CD4-positive, alpha-beta T cell treated with Interleukin-2 at 100 ng/mL for 4 hours (primary cell): Measurements from ENCODE around the gene CACNG4.
"Not testable (repeated sequence)": the region's sequence is repeated elsewhere in the genome, so short reads cannot be mapped to it uniquely, and the experiment has no call there.

Experiments
- DNase-seq: peaks from one replicate; pipeline ENCODE4 v3.0.0-alpha.2; 2020; ENCODE audit warnings: low spot score

Gene CACNG4

DNA sequence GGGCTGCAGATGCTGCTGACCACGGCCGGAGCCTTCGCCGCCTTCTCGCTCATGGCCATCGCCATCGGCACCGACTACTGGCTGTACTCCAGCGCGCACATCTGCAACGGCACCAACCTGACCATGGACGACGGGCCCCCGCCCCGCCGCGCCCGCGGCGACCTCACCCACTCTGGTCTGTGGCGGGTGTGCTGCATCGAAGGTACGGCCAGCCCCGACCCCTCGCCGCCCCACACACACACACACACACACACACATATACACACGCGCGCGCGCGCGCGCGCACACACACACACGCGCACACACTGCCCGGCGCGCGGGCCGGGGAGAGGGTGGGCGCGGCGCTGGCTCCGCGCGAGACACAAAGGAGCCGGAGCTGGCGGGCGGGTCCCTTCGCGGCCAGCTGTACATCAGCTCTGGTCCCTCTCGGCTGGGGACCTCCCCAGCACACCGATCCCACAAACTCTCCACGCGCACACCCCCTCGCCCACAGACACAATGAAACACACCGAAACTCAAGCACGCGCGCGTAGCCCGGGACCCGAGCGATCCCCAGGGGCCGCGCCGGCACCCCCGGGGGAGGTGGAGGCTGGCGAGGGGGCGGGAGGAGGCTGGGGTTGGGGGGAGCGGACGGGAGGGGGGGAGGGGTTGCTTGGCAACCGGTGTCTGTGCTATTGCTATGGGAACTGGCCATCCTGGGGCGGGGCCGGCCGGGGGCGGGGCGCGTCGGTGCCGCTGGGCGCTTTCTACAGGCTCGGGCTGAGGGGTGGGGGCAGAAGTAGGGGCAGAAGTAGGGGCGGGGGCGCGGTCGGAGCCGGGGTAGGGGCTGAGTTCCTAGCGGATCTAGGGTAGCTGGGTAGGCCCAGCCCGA lies 658 bp downstream of the CACNG4 start:
- no peak for DNase-seq

DNA sequence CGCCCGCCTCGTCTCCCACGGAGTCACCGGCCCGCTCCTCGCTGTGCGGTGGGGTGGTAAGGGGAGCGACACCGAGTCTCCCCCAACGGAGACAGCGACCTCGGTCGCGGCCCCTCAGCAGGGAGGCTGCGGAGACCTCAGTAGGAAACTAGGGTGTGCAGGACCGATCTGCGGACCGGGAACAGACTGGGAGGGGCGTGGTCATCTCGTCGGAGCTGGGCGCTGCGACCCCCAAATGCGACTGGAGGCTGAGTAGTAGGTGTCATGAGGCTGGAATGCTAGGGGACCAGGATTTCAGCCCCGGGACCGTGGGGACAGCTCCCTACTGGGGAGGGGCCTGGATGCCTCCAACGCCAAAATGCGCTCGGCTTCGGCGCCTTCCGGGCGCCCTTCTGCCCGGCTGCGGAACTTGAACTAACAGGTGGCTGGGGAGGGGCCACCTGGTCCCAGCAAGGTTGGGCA lies 1.3 kb downstream of the CACNG4 start:
- DNase-seq: no peak

DNA sequence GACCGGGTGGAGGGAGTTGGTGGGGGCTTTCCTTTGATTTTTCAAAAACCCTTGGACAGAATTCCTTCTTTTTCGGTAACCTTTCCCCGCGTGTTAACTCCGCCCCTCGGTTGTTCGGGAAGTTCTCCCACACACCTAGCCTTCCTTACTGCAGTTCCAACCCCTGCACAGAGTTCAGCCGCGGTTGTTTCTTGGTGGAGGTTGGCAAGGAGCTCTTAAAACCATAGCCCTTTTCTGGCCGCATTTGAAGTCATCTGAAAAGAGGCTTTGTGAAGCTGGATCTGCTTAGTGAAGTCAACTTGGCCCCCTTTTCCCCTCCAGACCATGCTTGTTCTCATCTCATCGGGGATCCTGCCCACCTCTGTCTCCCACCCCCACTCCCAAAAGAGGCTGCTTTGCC lies 1.8 kb downstream of the CACNG4 start:
- DNase-seq: no peak

DNA sequence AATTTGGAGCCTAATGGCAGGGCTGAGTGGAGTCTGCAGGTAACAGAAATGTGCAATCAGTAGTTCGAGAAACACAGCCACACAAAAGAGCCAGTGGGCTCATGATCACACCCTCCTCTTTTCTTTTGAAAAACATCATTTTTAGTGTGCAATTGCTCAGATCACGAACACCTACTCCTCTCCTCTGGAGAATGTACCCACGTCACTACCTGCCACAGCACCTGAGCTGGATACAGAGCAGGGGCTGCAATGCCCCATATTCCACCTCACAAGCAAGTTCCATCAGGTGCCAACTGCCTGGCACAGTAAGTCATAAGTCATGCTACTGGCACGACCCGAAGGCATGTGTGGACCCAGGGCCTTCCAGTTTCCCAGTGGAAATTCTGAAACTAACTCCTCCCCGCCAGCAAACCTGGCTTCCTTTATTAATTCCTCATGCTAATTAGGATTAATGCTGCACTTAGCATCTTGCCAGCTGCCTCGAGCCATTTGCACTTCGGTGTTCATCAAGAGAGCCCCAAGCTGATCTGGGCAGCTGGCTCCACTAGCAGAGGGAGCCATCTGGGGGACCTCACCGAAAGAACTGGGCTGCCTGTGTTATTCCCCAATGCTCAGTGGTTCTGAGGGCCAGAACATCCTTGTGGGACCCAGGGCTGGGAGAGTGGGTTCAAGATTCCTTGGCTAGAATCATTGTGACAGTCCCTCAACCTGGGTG lies 2.4 kb downstream of the CACNG4 start:
- DNase-seq: no peak

DNA sequence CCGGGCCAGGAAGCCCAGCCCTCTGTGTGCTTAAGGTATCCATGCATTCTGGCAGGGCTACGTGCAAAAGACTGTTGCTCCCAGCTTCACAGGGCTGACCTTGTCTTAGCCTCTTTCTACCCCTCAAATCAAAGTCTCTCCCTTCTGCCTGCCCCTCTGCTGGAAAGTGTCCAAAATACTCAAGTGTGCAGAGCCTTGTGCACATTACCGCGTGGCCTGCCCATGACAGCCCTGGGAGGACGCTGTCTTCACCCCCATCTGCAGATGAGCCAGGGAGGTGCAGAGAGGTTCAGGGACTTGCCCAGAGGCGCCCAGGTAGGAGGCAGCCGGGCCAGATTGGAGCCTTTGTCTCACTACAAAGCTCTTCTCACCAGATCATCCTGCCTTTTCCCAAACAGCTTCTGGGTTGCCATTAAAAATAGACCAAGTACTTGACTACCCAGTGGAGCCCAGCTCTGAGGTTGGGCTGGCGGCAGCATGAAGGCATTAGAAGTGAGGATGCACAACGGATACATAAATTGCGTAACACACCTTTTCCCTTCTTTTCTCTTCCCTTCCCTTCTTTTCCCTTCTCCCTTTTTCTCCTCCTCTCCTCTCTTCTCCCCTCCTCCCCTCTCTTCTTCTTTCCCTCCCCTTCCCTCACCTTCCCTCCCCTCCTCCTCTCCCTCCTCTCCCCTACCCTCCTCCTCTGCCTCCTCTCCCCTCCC lies 3.5 kb downstream of the CACNG4 start:
- no peak for DNase-seq

DNA sequence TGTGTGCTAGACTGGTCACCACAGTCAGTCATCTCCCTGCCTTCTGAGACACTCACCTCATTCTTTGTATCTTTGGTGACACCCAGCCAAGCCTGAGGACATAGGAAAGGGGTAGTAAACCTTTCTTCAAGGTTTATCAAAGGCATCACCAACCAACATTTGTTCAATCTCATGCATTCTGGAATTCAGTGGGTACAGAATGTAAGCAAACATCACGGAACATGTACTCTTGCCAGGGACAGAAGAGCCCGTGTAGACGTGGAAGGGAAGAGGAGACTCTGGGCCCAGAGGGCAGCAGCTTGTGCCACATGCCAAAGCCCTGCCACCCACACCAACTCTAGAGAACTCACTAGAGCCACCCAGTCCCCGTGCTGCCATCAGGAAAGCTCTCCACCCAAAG lies 4.4 kb downstream of the CACNG4 start:
- no peak for DNase-seq

DNA sequence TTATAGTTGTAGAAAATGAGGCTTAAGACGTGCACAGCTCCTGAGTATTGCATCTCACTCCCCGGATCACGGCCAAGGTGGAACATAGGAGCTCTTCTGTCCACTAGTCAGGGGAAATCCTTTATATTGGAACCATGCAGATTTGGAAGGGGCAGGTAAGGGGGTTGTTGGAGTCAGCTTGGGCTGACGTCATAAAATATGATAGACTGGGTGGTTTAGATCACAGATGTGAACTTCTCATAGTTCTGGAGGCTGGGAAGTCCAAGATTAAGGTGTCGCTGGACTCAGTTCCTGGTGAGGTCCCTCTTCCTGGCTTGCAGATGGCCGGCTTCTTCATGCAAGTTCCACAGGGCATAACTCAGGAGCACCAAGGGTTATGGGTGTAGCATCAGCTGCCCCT lies 5.6 kb downstream of the CACNG4 start:
- DNase-seq: no peak

DNA sequence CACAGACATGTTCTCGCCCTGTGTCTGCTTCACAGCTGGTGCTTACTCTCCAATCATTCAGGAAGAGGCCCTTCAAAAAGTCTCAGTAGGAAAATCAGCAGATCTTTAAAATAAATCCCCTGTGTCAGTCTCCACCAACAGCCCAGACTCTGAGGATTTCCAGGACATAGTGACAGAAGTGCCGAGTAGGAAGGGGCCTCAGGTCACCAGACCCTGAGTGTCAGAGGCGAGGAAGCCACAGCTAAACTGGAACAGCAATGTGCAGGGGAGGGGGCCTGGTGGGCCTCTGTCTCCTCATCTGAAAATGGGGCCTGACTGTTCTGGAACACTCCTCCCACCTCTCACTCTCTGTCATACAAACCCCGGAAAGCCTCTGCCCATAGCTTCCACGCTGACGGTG lies 6.3 kb downstream of the CACNG4 start:
- DNase-seq: no peak

DNA sequence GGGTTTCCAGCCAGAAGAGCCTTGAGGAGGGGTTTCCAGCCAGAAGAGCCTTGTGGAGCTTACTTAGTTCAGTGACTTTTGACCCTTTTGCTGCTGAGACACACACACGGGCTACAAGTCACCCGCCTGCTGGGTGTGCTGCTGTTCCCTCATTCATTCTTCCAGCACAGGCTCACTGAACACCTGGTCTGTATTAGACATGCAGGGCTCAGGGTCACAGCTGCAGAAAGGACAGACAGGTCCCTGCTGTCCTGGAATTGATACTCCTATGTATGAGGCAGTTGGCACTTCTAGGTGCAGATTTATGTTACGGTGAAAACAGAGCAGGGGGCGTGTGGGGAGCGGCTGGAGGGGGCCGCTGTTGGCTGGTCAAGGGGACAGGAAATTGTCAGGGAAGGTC lies 6.8 kb downstream of the CACNG4 start:
- DNase-seq: no peak

DNA sequence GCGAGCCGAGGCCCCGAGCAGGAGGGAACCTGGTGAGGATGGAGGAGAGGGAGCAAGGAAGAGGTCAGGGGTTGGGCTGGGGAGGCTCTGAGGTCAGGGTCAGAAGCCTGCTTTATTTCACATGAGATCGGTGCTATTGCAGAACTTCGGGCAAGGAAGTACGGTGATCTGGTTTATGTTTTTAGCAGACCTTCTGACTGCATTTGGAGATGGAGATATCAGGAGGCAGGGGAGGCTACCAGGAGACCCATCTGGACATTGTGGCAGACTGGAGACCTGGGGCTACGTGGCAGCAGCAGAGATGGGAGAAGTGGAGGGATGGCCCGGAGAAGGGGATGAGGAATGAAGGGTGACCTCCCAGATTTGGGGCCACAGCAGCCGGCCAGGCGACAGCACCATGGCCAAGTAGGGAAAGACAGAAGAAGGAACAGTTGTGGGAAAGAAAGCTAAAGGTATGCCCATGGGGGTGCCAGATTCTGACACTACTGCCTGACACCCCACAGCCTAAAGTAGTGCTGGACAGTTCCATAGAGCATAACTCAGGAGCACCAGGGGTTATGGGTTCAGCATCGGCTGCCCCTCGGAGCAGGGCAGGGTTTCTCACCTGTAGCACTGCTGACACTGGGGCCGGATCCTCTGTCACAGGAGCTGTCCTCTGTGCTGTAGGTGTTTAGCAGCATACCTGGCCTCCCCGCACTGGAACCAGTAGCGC lies 7.4 kb downstream of the CACNG4 start:
- no peak for DNase-seq

DNA sequence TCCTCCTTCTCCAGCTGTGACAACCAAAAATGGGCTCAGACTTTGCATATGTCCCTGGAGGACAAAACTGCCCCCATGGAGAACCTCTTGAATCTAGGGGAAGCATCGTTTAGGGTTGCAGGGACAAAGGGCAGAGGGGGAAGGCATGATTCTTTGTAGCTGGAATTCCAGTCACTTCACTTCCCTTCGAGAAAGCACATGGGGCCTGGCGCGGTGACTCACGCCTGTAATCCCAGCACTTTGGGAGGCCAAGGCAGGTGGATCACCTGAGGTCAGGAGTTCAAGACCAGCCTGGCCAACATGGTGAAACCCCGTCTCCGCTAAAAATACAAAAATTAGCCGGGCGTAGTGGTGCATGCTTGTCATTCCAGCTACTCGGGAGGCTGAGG lies 7.9 kb downstream of the CACNG4 start:
- not testable (repeated sequence) for DNase-seq

DNA sequence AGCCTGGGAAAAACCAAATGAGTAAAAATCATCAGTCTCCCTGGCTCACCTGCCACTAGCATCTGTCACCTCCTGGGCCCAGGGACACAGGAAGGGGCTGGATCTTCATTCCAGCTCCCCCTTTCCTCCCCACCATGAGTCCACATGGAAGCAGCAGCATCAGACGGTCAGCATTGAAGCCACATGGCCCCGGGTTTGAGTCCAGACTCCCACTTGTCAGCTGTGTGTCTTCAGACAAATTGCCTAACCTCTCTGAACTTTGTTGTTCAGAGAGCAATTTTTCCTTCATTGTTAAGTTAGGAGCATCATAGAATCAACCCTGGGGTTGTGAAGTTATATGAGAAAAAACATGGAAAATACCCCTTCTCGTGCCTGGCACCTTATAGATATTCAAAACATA lies 10.7 kb downstream of the CACNG4 start:
- DNase-seq: no peak

DNA sequence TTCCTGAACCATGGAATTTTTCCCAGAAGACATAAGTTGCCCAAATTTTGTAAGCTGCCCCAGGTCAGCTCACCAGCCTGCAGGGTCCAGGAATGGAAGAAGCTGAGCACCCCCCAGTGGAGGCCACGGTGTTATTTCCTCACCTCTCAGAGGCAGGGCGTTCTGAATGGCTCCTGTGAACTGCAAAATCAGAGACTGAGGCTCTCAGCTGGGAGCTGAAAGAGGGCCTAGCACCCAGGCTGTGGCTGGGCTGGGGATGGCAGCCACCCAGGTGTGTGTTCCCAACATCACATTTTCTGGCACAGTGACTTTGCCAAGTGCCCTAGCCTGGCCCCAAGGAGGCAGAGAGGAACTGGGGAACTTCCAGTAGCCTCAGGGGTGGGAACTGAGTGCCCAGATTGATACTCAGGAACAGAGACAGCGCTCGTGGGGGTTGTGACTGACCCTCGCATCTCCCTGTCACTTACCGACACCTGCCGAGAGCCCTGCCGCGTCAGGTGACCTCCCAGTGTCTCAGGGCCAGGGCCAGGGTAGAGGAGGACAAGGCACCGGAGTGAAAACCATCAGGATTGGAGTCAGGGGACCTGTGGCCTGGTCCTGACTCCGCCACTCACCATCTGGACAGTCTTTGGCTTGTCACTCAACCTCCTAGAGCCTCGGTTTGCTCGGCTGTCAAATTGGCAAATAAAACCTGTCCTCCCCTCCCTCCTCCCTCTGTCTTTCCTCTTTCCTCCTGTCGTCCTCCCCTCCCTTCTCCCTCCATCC lies 11.3 kb downstream of the CACNG4 start:
- no peak for DNase-seq

DNA sequence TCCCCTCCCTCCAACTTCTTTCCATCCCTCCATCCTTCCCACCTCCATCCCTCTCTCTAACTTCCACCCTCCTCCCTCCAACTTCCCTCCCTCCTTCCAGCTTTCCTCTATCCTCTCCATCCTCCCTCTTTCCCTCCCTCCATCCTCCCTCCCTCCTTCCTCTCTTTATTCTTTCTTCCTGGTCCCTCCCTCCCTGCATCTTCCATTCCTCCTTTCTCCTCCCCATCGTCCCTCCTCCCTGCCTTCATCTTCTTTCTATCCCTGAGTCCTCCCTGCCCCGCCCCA lies 11.8 kb downstream of the CACNG4 start:
- no peak for DNase-seq

DNA sequence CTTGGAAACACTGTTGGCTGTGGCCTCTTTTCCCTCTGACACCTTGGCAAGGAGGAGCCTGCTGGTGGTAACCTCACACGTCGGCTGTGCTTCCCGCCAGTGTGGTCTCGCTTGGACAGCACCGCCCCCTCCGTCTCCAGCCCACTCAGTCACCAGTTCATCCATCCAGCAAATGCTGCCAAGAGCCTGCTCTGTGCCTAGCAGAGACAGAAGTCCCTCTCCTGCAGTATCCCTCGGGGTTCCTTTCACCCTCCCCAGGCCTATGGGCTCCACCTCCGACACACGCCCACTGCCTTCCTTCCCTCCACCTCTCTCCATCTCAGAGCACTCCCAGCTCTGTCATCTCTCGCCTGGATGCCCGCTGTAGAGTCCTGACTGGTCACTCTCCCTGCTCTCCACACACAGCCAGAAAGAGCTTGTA lies 12.3 kb downstream of the CACNG4 start:
- no peak for DNase-seq

DNA sequence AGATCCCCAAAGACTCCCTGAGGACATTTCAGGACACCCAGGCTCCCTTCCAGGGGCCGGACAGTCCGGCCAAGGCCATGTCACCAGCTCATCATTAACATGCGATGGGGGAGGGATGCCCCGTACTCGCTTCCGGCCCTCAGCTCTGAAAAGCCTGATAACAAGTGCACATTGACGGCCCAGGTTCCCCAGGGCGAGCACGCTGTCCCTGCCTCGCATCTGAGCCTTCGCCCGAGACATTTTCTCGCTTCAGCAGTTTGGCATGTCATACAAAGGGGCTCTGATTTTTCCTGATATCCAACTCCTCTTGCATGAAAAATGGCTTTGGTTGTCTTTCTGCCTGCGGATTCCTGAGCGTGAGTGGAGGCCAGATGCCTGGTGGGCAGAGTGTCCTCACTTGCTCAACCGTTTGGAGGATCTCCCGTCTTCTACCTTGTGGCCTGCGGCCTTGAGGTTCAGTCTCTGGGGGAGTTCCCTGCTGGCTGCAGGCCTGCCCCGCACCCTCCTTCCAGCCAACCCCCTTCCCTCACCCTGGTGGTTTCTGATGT lies 14.1 kb downstream of the CACNG4 start:
- no peak for DNase-seq

DNA sequence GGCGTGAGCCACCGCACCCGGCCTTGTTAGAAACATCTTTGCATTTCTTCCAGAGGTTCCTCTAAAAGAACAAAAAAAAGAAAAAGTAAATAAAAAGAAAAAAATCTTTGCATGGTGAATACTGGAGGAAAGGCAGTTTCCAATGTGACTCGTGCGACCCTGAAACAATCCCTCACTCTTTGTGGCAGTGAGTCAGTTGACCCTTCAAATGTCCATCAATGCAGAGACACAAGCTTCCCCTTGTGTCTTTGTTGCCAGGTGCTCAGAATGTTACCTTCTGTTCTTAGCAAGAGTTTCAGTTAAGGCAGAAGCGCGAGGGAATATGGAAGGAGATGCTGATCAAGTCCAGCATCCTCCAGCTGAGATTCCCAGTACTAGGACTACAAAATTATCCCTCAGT lies 16.4 kb downstream of the CACNG4 start:
- DNase-seq: no peak

DNA sequence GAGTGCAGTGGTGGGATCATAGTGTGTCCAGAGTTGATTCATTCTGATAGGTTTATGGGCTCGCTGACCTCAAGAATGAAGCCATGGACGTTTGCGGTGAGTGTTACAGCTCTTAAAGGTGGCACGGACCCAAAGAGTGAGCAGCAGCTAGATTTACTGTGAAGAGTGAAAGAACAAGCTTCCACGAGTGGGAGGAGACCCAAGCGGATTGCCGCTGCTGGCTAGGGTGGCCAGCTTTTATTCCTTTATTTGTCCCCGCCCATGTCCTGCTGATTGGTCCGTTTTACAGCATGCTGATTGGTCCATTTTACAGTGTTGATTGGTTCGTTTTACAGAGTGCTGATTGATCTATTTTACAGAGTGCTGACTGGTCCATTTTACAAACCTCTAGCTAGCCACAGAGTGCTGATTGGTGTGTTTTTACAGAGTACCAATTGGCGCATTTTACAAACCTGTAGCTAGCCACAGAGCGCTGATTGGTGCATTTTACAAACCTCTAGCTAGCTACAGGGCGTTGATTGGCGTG lies 17.5 kb downstream of the CACNG4 start:
- no peak for DNase-seq

DNA sequence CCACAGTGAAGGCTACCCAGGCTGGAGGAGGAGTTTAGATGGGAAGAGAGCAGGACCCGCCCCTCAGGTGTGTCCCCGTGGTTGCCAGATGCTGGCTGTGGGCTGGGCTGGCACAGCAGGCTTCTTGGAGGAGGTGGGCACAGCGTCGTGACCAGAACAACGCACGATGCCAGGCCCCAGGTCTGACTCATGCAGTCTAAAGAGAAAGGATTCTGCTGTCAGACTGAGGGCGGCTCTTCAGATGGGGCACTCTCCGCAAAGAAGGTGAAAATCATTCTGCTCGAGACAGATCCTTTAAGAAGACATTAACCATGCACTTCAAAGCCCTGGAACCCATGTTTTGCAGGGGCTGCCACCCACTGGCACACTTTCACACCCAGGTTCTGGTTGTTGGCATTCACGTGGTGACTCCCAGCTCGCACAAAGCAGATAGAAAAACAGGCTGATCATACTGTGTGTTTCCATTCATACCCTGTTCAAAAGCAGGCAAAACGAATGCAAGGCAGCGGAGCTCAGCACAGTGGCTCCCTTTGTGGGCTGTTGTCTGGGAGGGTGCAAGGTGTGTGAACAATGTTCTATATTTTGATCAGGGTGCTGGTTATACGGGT lies 19.0 kb downstream of the CACNG4 start:
- no peak for DNase-seq

DNA sequence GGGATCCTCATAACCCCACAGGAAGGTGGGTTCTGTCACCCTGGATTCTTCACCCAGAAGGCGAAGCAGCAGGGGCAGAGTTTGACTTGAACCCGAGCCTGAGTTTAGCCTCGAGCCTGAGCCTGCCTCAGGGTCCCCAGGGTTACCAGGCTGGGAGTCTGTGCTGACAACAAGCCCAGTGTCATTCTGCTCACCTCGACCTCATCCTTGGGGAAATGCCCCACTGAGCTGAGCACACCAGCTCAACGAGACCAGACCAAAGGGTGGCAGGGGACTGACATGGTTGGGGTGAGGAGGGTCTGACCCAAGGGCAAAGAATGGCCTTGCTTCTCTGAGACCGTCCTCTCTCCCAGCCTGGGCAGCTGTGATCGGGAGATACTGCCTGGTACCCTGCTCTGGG lies 20.2 kb downstream of the CACNG4 start:
- DNase-seq: no peak
